Loucy (cell line): Measurements from ENCODE around the gene PLPP2.

Experiments
- EZH2phosphoT487 ChIP-seq: fragments of 200-600 bp; IDR thresholded peaks from 2 replicates; pipeline ENCODE4 v1.6.1; 2018; ENCODE audit warnings: antibody characterized with exemption, mild to moderate bottlenecking, moderate library complexity, borderline replicate concordance
- TF ChIP-seq, protein P1 (sequence below): fragments of 200-600 bp; sonication (generic); conservative IDR thresholded peaks from 2 replicates; pipeline ENCODE4 v1.5.1; 2014; ENCODE audit warnings: mild to moderate bottlenecking, antibody characterized with exemption, low read length

DNA sequence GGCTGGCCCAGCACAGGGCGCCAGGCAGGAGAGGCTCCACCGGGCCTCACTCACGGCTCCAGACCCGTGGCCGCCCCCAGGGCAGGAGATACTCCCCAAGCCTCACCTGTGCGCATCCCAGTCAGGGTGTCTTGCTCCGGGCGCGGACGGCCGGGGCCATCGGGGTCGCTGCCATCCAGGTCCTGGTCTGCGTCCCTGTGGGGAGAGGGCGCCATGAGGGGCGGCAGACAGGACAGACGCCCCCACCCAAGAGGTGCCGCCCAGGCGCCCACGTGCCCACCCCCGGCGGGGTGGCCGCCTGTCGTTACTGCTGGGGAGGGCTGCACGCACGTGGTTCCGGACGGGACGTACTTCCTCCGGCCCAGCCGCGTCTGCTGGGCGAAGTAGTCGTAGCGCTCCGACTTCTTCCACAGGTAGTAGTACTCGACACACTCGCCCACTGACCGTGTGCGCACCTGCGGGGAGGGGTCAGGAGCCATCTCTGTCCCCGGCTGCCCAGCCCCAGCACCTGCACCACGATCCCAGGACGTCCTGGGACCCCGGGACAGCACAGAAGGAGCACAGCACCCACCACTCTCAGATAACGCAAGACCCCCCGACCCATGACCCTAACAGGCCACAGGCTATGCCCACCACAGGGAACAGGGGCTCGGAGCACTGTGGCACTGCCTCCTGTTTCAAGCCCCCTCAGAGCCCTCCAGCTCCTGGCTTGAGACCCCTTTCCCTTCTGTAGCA is 17.4 kb upstream of the PLPP2 start:
- TF ChIP-seq, protein P1, sequence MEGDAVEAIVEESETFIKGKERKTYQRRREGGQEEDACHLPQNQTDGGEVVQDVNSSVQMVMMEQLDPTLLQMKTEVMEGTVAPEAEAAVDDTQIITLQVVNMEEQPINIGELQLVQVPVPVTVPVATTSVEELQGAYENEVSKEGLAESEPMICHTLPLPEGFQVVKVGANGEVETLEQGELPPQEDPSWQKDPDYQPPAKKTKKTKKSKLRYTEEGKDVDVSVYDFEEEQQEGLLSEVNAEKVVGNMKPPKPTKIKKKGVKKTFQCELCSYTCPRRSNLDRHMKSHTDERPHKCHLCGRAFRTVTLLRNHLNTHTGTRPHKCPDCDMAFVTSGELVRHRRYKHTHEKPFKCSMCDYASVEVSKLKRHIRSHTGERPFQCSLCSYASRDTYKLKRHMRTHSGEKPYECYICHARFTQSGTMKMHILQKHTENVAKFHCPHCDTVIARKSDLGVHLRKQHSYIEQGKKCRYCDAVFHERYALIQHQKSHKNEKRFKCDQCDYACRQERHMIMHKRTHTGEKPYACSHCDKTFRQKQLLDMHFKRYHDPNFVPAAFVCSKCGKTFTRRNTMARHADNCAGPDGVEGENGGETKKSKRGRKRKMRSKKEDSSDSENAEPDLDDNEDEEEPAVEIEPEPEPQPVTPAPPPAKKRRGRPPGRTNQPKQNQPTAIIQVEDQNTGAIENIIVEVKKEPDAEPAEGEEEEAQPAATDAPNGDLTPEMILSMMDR = no peak
- no peak for TF ChIP-seq EZH2phosphoT487
